Gastrocnemius medialis (tissue), 4 donors: ENCODE results near the gene TEX14.

Experiments
- POLR2A ChIP-seq, 2 donors: fragments of 450-650 bp; IDR thresholded peaks; one replicate each; pipeline ENCODE4 v1.6.1; 2017; ENCODE audit warnings: antibody characterized with exemption in 2 of 2, mild to moderate bottlenecking in 2 of 2, moderate library complexity in 2 of 2
- TF ChIP-seq, protein P1 (sequence below), 5 experiments: fragments of 450-650 bp in 3 of 5; fragments of 200-600 bp in 2 of 5; sonication (generic) in 2 of 5; IDR thresholded peaks in 4 of 5; conservative IDR thresholded peaks in 1 of 5; 1 replicate in 4 of 5; 2 replicates in 1 of 5; pipeline ENCODE4 v1.5.1; 2016 to 2019; ENCODE audit warnings: antibody characterized with exemption in 5 of 5, mild to moderate bottlenecking in 3 of 5, moderate library complexity in 3 of 5

DNA sequence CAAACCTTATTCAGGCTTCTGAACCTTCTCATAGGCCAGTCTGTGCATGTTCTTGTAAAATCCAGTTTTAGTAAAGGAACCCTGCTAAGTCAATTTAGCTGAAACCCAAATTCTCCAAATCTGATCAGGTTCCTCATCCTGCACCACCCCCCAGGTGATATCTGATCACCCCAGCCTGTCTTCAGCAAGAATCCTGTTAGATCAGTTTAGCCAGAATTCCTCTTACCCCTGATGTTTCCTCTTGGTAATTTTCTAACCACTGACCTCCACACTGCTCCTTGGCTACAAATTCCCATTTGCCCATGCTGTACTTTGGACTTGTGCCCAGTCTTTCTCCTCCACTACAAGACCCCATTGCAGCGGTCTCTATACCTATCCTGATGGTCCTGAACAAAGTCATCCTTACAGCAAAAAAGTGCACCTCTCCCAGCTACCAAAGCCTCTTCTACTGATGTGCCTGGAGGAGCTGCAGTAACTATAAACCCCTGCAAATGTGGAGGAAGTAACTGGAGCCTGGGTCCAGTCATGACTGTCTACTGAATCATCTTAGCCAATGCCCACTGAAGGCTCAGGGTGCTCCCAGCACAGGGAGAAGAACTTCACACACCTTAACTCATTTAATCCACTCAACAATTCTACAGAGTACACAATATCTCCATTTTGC is 23.8 kb downstream of the TEX14 start:
- TF ChIP-seq, protein P1, sequence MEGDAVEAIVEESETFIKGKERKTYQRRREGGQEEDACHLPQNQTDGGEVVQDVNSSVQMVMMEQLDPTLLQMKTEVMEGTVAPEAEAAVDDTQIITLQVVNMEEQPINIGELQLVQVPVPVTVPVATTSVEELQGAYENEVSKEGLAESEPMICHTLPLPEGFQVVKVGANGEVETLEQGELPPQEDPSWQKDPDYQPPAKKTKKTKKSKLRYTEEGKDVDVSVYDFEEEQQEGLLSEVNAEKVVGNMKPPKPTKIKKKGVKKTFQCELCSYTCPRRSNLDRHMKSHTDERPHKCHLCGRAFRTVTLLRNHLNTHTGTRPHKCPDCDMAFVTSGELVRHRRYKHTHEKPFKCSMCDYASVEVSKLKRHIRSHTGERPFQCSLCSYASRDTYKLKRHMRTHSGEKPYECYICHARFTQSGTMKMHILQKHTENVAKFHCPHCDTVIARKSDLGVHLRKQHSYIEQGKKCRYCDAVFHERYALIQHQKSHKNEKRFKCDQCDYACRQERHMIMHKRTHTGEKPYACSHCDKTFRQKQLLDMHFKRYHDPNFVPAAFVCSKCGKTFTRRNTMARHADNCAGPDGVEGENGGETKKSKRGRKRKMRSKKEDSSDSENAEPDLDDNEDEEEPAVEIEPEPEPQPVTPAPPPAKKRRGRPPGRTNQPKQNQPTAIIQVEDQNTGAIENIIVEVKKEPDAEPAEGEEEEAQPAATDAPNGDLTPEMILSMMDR (IDR thresholded peaks at IDR 0.05 in 4 of 5, conservative IDR thresholded peaks at IDR 0.05 in 1 of 5) = no peak
- no peak for TF ChIP-seq POLR2A (IDR thresholded peaks at IDR 0.05)
